HG03565 (cell line): ENCODE results near the gene TLE1.

ENCODE experiments used
- ATAC-seq: cut with Tn5 transposase; IDR thresholded peaks from one replicate; pipeline ENCODE4 v1.9.1; 2021; ENCODE audit warnings: mild to moderate bottlenecking, moderate library complexity; ENCODE audit not compliant: unreplicated experiment

The TLE1 gene

GRCh38 chr9:81686614-81687520 is 2.5 kb downstream of the TLE1 start:
- peak; percentile 32 for ATAC-seq

GRCh38 chr9:81685763-81686613 is 3.4 kb downstream of the TLE1 start:
- no peak for ATAC-seq

- no peak for ATAC-seq
These were observed 4.7 kb downstream of the TLE1 start for GRCh38 chr9:81684635-81685034.

- no peak for ATAC-seq
These were observed 5.6 kb downstream of the TLE1 start for GRCh38 chr9:81683704-81684103.

GRCh38 chr9:81683238-81683637 is 6.1 kb downstream of the TLE1 start:
- no peak for ATAC-seq

- ATAC-seq = no peak
These were observed 6.5 kb downstream of the TLE1 start for GRCh38 chr9:81682797-81683196.

- no peak for ATAC-seq
These were observed 7.2 kb downstream of the TLE1 start for GRCh38 chr9:81682177-81682576.

GRCh38 chr9:81680506-81680905 is 8.8 kb downstream of the TLE1 start:
- ATAC-seq = no peak

GRCh38 chr9:81680006-81680405 is 9.3 kb downstream of the TLE1 start:
- ATAC-seq = no peak

GRCh38 chr9:81678088-81678487 is 11.3 kb downstream of the TLE1 start:
- ATAC-seq = no peak

GRCh38 chr9:81676395-81676794 is 13.0 kb downstream of the TLE1 start:
- ATAC-seq = no peak

GRCh38 chr9:81673310-81673709 is 16.0 kb downstream of the TLE1 start:
- ATAC-seq = no peak

GRCh38 chr9:81671880-81672280 is 17.5 kb downstream of the TLE1 start:
- ATAC-seq = no peak

GRCh38 chr9:81669866-81670265 is 19.5 kb downstream of the TLE1 start:
- no peak for ATAC-seq

GRCh38 chr9:81669041-81669651 is 20.2 kb downstream of the TLE1 start:
- ATAC-seq = no peak

- ATAC-seq = no peak
These were observed 23.2 kb downstream of the TLE1 start for GRCh38 chr9:81666123-81666522.

- no peak for ATAC-seq
These were observed 23.9 kb downstream of the TLE1 start for GRCh38 chr9:81665322-81665871.

- peak; percentile 57 for ATAC-seq
These were observed 24.6 kb downstream of the TLE1 start for GRCh38 chr9:81664638-81665222.

- no peak for ATAC-seq
These were observed 28.0 kb downstream of the TLE1 start for GRCh38 chr9:81661339-81661738.

GRCh38 chr9:81656871-81657337 is 32.4 kb downstream of the TLE1 start:
- no peak for ATAC-seq

GRCh38 chr9:81656004-81656403 is 33.3 kb downstream of the TLE1 start:
- ATAC-seq = peak; percentile 91
